Hematopoietic multipotent progenitor cell treated with erythropoietin and hydrocortisone succinate and interleukin-3 and kit ligand, for 8 days (in vitro differentiated cells): Measurements from ENCODE around the gene H2BK1.

Source experiments
- DNase-seq: peaks from one replicate; pipeline ENCODE4 v3.0.0-alpha.2; 2015

The H2BK1 gene

DNA sequence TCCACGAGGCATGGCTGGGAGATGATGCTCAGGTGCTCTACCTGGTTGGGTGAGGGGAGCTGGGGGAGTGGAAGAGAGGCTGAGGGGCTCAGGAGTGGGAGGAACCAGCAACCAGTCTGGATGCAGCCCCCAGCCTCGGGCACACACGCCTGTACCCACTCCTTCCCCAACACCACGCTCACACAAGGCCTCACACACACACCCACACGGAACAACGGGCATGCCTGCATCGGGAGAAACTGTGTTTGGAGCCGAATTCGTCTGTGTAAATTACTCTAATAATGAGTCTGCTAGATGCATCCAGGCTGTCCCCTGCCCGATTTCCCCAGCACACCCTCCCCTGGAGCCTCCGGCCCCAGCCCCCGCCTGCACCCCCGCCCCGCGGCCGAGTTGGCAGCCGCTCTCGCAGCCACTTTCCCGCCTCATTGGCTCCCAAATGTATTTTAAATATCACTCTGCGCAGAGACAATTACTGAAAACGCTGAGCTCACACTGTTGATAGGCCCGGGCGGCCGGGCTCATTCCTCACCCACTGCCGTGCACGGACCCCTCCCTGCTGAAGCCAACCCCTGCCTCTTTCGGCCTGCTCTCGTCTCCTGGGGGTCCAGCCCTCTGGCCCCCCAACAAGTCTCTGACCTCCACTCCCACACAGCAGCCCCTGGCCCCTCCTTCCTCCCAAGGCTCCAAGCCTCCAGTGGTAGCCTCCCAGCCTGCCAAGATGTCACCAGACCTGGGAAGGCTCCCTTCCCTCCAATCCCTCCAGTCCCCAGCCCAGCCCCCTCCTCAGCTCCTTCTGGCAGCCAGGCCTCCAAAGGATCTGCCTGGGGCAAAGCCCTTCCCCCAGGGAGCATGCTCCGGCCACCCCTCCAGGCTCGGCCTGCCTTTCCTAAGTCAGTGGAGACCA, 11.1 kb downstream of the H2BK1 start:
- no peak for DNase-seq

GRCh38 chr7:151197932-151198331, 12.4 kb downstream of the H2BK1 start:
- DNase-seq, result no peak

DNA sequence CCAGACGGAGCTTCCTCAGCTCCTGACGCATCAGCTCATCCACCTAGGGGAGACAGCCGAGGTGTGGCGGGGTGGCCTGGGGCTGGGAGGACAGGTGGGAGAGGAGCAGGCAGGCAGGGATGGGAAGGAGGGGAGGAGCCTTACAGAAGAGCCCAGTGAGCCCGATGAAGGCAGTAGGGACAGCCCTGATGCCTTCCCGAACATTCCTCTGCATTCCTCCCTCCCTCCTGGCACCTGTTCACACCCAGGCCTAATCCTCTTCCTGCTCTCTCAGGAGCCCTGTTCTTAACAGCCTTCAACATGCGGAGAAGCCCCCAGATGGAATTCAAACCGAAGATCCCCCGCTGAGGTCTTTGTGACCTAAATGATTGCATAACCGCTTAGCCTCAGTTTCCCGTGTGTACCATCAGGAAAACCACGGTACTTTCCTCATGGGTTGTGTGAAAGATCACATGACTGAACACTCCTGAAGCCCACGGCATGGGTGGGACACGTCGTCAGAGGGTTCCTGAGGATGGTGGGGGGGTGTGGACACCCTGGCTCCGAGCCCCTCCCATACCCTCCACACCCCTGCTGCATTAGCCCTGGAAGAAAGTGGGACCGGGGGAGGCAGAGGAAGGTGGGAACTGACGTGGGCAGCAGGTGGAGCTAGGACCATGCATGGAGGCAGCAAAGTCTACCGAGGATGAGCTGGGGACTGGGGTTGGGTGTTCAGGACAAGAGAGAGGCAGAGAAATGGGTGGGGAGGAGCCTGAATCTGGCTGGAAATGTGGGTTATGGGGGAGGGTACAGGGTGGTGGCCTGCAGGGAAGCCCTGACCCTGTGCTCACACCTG, 14.5 kb downstream of the H2BK1 start:
- DNase-seq, result no peak

- no peak for DNase-seq
Measured at GRCh38 chr7:151194188-151194587, 16.1 kb downstream of the H2BK1 start.

- no peak for DNase-seq
Measured at GRCh38 chr7:151193203-151193978, 16.9 kb downstream of the H2BK1 start.

- DNase-seq, result no peak
Measured at GRCh38 chr7:151192002-151192539, 18.2 kb downstream of the H2BK1 start.

- DNase-seq, result no peak
Measured at GRCh38 chr7:151191544-151191943, 18.7 kb downstream of the H2BK1 start.

DNA sequence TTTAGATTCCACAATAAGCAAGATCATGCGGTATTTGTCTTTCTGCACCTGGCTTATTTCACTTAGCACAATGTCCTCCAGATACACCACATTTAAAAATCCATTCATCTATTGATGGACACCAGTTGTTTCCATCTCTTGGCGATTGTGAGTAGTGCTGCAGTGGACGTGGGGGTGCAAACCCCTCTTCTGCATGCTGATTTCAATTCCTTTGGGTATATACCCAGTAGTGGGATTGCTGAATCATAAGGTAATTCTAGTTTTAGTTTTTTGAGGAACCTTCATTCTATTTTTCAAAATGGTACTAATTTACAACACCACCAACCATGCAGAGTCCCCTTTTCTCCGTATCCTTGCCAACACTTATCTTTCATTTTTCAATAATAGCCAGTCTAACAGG, 21.2 kb downstream of the H2BK1 start:
- DNase-seq, result no peak

DNA sequence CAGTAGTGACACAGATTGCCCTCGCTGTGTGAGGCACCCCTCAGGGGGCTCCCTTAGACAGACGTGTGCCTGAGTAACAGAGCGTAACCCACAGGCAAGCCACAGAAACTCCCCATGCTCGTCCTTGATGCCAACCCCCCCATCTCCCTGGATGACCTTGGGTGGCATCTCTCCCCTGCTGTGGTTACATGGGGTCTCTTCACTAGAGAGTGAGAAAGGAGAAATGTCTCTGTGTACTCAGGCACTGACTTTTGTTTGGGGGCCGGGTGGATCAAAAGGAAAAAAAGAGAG, 22.1 kb downstream of the H2BK1 start:
- no peak for DNase-seq

DNA sequence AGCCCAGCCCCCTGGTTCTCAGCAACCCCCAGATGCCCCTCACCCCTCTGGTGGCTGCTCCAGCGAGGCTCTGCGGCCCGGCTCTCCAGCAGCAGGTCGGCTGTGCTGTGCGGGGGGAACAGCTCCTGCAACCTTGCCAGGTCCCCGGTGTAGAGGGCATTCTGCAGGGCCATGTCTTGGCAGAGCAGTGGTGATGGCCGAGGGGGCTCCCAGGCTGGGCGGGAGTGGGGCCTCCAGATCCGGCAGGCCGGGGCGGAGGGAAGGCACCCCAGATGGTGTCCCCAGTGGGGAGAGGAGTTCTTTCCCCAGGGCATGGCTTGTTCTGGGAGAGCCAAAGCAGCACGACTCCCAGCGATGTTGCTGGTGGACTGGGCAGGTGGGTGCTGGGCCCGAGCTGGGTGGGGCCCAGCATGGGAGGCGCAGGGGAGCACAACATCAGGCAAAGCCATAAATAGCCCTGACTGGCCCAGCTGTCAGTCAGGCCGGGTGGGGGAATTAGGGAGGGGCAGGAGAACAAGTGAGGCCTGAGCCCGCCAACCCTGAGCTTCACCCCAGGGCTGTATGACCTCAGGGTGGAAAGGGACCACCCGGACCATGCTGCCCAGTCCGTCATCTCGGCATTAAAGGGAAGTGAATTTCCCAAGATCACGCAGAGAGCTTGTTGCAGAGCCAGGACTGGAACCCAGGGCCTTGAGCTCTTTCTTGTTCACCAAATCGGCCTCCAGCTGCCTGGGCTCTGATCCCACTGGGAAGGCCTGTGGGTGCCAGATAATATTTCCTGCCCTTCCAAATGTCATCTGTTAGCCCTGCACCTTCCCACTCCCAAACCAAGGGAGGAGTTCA, 22.7 kb downstream of the H2BK1 start:
- no peak for DNase-seq

GRCh38 chr7:151186640-151187408, 23.5 kb downstream of the H2BK1 start, which contains the start of gene ASB10:
ASB10 (minus strand) TSS chr7:151187250; CDS start chr7:151187130, 120 bp downstream.
- no peak for DNase-seq

DNA sequence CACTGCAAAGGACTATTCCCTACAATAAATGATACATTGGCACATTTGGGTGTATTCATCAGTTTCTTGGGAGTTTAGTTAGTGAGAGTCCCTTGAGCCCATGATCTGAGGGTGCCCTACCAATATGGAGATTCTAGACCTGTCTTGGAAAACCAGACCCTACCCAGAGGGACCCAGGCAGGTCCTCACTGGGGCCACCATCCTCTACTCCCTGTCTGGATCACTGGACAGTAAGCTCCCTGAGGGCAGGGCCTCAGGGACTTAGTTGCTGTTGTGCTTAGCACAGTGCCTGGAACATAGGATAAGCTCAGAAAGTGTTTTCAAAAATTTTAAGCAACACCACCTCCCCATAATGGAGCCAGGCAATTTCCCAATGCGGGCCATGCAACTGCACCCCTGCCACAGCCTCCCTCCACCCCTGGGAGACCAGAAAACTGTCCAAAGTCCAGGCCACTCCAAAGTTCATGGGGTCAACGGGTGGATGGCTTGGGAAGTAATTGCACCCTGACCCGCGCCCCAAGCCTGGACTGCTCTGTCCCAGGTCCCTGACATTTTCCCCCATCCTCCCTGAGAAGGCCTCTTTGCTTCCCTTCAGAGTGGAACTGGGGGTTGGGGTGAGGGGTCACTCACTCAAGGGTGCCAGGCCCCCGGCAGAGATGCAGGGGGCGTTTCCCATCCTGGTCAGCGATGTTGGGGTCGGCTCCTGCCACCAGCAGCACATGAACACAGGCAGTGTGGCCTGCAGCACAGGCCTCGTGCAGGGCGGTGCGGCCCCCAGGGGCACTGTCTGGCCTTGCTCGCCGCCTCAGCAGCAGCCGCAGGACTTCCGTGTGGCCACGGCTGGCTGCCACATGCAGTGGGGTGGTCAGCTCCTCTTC, 24.3 kb downstream of the H2BK1 start:
- no peak for DNase-seq

DNA sequence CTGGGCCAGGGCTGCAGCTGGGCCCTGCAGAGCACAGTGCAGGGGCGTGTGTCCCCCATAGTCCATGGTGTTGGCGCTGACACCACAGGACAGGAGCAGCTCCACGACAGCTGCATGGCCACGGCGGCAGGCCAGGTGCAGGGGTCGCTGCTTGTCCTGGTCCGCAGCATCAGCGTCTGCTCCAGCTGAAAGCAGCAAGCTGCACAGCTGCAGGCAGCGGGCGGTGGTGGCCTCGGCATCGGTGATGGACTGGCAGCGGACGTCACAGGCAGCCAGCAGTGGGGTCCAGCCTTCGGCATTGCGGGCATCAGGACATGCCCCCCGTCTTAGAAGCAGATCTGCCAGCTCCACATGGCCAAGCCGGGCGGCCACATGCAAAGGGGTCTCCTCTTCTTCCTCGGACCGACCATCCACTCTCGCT, 29.3 kb downstream of the H2BK1 start:
- no peak for DNase-seq

GRCh38 chr7:151179946-151180345, 30.3 kb downstream of the H2BK1 start:
- DNase-seq, result no peak

- no peak for DNase-seq
Measured at GRCh38 chr7:151179287-151179860, 30.9 kb downstream of the H2BK1 start.

- no peak for DNase-seq
Measured at GRCh38 chr7:151178831-151179230, 31.5 kb downstream of the H2BK1 start.

DNA sequence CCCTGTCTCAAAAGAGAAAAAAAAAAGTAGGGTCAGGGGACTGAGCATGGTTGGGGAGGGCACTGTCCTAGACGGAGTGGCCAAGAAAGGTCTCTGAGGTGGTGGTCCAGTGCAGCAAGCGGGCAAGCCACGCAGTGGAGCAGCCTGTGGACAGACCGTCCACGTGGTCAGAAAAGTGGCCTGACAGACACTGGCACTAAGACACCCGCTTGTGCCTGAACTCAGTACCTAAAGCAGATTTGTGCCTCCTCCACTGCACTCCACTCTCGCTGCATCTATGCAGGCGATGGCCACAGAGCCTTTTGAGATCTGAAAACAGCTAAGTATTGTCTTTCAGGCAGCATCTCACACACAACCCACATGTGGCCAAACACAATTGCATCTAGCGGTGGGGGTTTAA, 32.1 kb downstream of the H2BK1 start:
- no peak for DNase-seq

GRCh38 chr7:151177310-151177709, 33.0 kb downstream of the H2BK1 start:
- DNase-seq, result no peak

DNA sequence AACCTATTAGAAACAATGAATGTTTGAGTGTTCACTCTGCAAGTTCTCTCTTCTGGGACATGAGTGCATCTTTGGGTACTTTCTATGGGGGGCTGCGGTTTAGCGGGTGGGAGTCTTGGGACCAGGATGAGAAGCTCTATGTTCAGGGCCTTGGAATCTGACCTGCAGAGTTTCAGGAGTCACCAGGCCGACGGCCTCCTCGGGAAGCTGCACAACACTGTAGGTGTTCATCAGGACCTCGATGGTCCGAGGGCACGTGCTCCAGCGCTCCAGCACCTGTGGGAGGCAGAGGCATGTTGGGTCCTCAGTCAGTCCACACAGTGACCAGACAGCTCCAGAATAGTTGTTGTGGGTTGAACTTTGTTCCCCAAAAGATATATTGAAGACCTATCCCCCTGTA, 33.9 kb downstream of the H2BK1 start:
- no peak for DNase-seq

DNA sequence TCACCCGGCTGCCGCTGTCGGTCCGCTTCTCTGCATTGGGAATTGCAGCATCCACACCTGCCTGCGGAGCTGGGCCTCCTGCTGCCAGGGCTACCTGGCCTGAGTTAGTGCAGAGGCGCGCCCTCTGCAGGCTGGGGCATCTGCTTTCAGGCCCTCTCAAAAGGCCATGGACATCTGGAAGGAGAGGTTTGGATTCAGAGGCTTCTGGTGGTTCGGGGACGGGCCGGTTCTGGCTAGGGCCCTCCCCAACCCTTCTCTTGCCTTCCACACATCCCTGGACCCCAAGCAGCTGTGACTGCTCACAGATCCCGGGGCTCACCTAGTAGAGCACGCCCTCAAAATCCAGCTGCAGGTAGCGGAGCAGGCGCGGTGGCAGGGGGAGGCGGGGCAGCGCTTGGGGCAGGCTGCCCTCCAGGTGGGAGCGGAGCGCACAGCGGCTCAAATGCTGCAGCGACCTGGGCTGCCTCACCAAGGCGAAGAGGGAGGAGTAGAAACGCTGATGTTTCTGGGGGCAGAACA, 34.4 kb downstream of the H2BK1 start:
- no peak for DNase-seq
